ENCODE results near the gene TUT7.

- TF ChIP-seq, protein P1, sequence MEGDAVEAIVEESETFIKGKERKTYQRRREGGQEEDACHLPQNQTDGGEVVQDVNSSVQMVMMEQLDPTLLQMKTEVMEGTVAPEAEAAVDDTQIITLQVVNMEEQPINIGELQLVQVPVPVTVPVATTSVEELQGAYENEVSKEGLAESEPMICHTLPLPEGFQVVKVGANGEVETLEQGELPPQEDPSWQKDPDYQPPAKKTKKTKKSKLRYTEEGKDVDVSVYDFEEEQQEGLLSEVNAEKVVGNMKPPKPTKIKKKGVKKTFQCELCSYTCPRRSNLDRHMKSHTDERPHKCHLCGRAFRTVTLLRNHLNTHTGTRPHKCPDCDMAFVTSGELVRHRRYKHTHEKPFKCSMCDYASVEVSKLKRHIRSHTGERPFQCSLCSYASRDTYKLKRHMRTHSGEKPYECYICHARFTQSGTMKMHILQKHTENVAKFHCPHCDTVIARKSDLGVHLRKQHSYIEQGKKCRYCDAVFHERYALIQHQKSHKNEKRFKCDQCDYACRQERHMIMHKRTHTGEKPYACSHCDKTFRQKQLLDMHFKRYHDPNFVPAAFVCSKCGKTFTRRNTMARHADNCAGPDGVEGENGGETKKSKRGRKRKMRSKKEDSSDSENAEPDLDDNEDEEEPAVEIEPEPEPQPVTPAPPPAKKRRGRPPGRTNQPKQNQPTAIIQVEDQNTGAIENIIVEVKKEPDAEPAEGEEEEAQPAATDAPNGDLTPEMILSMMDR (tag by site-specific recombination; IDR thresholded peaks at IDR 0.05): no peak
- TF ChIP-seq BCL11A (tag by site-specific recombination; IDR thresholded peaks at IDR 0.05; ENCODE audit: low read depth) (no peak), KLF10 (tag by site-specific recombination; IDR thresholded peaks at IDR 0.05) (no peak), ZBTB17 (tag by site-specific recombination; IDR thresholded peaks at IDR 0.05) (no peak), GFI1B (tag by site-specific recombination; IDR thresholded peaks at IDR 0.05) (no peak), SETDB1 (IDR thresholded peaks at IDR 0.05; ENCODE audit: insufficient read length, low read length) (no peak), ZNF155 (tag by site-specific recombination; IDR thresholded peaks at IDR 0.05) (no peak), ZNF645 (tag by site-specific recombination; IDR thresholded peaks at IDR 0.05) (no peak), ZNF660 (tag by site-specific recombination; IDR thresholded peaks at IDR 0.05) (no peak)
These were observed 1.6 kb upstream of the TUT7 start for GRCh38 chr9:86355814-86356213.
